Bronchial epithelial cell (primary cell): ENCODE results near the gene NFIC. TPM values are rescaled to one million over a fixed set of nuclear protein-coding genes. Genes with fewer than 3 reads are reported as not detected.
"Not testable (repeated sequence)": the region's sequence is repeated elsewhere in the genome, so short reads cannot be mapped to it uniquely, and the experiment has no call there.

Experiments used
- DNase-seq: peaks from one replicate; pipeline ENCODE4 v3.0.0-alpha.2; 2010; ENCODE audit warnings: low read depth
- FAIRE-seq: peaks from 2 replicates; lab custom pipeline; 2011; peaks lifted over from hg19 to GRCh38; lab: Jason Lieb, UNC
- H3K27me3 ChIP-seq: 2 replicates; pipeline ENCODE4 v1.5.1; 2011; ENCODE audit warnings: low read length; ENCODE audit not compliant: control insufficient read depth, insufficient read depth
- H3K36me3 ChIP-seq: 2 replicates; pipeline ENCODE4 v1.5.1; 2011; ENCODE audit warnings: low read length; ENCODE audit not compliant: control insufficient read depth, insufficient read depth
- H3K4me3 ChIP-seq: 2 replicates; pipeline ENCODE4 v1.5.1; 2011; ENCODE audit warnings: mild to moderate bottlenecking, low read depth, low read length, control low read depth
- total RNA-seq: library from RNA; depleted of rRNA; stranded (reverse); fragments of >200 nt; gene quantifications from 2 replicates; pipeline ENCODE4 v1.2.1, GENCODE V29; 2014
- TF ChIP-seq, protein P1 (sequence below): IDR thresholded peaks from 2 replicates; pipeline ENCODE4 v1.5.1; 2011; ENCODE audit warnings: mild to moderate bottlenecking, moderate library complexity, low read length, control low read depth, inconsistent platforms; ENCODE audit not compliant: insufficient read depth, severe bottlenecking

Gene NFIC
- total RNA-seq, 1 donor from 2014 or later = 17.6 TPM

DNA sequence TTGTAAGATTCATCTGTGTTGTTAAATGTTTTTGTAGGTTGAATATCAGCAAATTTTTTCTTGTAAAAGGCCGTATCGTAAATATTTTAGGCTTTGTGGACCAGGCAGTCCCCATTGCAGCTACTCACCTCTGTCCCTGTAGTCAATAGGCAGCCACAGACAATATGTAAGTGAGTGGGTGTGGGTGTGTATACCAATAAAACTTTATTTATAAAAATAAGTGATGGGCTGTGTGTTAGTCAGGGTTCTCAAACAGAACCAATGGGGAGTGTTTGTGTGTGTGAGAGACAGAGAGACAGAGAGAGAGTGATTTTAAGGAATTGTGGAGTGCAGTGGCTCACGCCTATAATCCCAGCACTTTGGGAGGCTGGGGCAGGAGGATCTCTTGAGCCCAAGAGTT lies 37.6 kb upstream of the NFIC start:
- Histone ChIP-seq H3K4me3 (no peak overlapping the region), H3K36me3 (no peaks in the 10 kb centered on the region), H3K27me3 (no peaks in the 10 kb centered on the region)
- no peak for FAIRE-seq
- DNase-seq = no peak
- TF ChIP-seq, protein P1, sequence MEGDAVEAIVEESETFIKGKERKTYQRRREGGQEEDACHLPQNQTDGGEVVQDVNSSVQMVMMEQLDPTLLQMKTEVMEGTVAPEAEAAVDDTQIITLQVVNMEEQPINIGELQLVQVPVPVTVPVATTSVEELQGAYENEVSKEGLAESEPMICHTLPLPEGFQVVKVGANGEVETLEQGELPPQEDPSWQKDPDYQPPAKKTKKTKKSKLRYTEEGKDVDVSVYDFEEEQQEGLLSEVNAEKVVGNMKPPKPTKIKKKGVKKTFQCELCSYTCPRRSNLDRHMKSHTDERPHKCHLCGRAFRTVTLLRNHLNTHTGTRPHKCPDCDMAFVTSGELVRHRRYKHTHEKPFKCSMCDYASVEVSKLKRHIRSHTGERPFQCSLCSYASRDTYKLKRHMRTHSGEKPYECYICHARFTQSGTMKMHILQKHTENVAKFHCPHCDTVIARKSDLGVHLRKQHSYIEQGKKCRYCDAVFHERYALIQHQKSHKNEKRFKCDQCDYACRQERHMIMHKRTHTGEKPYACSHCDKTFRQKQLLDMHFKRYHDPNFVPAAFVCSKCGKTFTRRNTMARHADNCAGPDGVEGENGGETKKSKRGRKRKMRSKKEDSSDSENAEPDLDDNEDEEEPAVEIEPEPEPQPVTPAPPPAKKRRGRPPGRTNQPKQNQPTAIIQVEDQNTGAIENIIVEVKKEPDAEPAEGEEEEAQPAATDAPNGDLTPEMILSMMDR = no peak

DNA sequence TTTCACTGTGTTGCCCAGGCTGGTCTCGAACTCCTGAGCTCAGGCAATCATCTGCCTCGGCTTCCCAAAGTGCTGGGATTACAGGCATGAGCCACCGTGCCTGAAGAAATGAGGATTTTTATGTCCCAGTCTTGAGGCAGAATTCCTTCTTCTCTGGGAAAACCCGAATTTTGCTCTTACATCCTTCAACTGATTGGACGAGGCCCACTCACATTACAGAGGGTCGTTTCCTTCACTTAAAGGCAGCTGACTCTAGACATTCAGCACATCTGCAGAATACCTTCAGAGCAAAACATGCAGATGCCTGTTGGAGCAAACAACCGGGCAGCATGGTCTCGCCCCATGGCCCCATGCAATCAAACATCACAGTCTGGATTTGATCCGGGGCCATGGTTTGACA lies 36.3 kb upstream of the NFIC start:
- H3K27me3 ChIP-seq = no peaks in the 10 kb centered on the region
- H3K36me3 ChIP-seq = no peaks in the 10 kb centered on the region
- TF ChIP-seq, protein P1 = no peak
- DNase-seq (no peak), FAIRE-seq (no peak)
- H3K4me3 ChIP-seq = no peak overlapping the region

DNA sequence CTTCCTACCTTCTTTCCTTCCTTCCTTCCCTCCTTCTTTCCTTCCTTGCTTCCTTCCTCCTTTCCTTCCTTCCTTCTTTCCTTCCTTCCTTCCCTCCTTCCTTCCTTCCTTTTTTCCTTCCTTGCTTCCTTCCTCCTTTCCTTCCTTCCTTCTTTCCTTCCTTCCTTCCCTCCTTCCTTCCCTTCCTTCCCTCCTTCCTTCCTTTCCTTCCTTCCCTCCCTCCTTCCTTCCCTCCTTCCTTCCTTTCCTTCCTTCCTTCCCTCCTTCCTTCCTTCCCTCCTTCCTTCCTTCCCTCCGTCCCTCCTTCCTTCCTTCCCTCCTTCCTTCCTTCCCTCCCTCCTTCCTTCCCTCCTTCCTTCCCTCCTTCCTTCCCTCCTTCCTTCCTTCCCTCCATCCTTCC lies 34.2 kb upstream of the NFIC start:
- H3K36me3 ChIP-seq, DNase-seq, H3K27me3 ChIP-seq, H3K4me3 ChIP-seq, FAIRE-seq: not testable (repeated sequence)

DNA sequence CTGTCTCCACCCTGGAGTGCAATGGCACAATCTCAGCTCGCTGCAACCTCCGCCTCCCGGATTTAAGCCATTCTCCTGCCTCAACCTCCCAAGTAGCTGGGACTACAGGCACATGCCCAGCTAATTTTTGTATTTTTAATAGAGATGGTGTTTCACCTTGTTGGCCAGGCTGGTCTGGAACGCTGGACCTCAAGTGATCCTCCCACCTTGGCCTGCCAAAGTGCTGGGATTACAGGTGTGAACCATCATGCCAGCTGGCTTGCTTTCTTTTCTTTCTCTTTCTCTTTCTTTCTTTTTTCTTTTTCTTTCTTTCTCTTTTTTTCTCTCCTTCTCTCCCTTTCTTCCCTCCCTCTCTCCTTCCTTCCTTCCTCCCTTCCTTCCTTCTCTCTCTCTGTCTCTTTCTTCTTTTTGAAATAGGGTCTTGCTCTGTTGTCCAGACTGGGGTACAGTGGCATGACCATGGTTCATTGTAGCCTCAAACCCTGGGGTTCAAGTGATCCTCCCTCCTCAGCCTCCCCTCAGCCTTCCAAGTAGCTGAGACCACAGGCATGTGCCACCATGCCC lies 33.3 kb upstream of the NFIC start:
- Histone ChIP-seq H3K27me3 (no peaks in the 10 kb centered on the region), H3K36me3 (no peaks in the 10 kb centered on the region), H3K4me3 (no peak overlapping the region)
- TF ChIP-seq, protein P1 = no peak
- DNase-seq = no peak
- FAIRE-seq = no peak

DNA sequence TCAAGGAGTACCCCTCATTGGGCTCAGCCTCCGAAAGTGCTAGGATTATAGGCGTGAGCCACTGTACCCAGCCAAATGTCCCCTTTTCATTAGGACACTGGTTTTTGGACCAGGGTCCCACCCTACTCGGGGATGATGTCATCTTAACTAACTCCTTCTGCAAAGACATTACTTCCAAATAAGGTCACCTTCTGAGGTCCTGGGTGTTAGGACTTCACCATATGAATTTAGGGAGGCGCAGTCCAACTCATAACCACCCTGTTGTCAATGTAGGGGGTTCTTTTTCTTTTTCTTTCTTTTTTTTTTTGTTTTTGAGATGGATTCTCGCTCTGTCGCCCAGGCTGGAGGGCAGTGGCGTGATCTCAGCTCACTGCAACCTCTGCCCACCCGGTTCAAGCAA lies 32.7 kb upstream of the NFIC start:
- no peaks in the 10 kb centered on the region for H3K36me3 ChIP-seq
- no peak overlapping the region for H3K4me3 ChIP-seq
- TF ChIP-seq, protein P1 = no peak
- no peak for DNase-seq
- FAIRE-seq = no peak
- H3K27me3 ChIP-seq = no peaks in the 10 kb centered on the region

DNA sequence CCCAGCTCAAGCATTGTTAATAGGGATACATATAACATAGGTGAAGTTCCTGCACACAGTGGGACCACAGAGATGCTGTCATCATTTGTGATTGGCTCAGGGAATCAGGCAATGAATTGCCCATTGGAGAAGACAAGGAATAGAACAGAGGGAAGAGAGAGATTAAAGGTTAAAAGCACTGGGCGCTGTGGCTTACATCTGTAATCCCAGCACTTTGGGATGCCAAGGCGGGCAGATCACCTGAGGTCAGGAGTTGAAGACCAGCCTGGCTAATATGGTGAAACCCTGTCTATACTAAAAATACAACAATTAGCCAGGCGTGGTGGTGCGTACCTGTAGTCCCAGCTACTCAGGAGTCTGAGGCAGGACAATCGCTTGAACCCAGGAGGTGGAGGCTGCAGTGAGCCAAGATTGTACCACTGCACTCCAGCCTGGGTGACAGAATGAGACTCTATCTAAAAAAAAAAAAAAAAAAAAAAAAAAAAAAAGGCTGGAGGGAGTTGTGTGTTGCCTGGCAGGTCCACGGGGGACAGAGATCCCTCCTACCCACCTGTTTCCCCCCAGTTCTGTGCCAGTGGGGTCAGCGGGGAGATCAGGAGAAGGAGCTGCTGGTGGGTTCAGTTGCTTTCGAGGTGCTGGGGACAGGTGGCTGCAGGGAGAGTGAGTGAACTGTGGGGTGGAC lies 31.5 kb upstream of the NFIC start:
- not testable (repeated sequence) for FAIRE-seq, H3K4me3 ChIP-seq, DNase-seq, H3K27me3 ChIP-seq, H3K36me3 ChIP-seq
